Midbrain (tissue), 1 donor: Measurements from ENCODE around the gene LOXL1.
"Not testable (repeated sequence)": the region's sequence is repeated elsewhere in the genome, so short reads cannot be mapped to it uniquely, and the experiment has no call there.

ENCODE experiments used
- DNase-seq: peaks from one replicate; lab custom pipeline; 2025; lab: John Stamatoyannopoulos, UW

Gene LOXL1

DNA sequence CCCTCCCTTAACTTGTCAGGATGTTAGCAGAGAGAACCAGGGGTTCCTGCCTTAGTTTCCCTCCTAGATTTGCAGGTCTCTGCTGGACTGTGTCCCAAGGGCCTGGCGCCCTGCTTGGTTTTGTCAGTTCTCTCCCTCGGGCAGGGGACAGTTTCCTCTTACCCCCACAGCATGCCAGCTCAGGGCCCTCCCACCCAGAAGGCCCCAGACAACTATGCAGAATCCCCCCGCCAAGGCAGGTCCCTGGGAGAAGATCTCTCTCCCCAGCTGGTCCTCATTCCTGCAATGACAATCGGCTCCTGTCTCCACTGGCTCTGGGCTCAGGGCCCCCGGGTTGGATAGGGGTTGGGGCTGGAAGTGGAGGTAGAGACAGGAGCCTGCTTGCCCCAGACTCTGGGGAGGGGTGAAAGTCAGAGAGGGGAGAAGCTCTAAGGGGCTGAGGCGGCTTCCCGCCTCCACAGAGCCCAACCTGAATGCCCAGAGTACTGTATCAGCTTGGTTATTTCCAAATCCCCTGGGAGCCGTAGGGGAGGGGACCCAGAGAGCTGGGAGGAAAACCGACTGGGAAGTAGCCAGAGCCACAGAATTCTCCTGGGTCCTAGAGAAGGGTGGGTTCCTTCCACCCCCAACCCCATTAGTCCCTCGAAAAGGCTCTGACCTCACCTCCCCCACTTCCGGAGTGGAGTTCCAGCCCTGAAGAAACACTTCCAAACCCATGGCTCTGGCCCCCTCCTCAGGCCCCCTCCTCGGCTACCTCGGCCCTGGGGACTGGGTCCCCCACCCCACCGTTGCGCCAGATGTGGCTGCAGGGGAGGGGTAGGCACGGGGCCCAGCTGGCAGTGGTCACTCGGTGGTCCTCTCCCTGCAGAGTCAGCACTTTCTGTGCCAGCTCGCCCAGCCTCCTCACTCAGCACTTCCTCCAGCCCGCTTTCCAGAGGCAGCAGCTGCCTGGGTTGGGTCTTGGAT is 3.8 kb upstream of the LOXL1 start:
- no peak for DNase-seq

GRCh38 chr15:73923156-73923487 is 3.1 kb upstream of the LOXL1 start:
- DNase-seq, result no peak

- DNase-seq, result no peak
These were observed 2.6 kb upstream of the LOXL1 start for GRCh38 chr15:73923488-73924164.

- peak; percentile 30 for DNase-seq
These were observed 1.9 kb upstream of the LOXL1 start for GRCh38 chr15:73924171-73924921.

GRCh38 chr15:73925848-73926218 is 429 bp upstream of the LOXL1 start:
- no peak for DNase-seq

- DNase-seq, result no peak
These were observed 777 bp downstream of the LOXL1 start for GRCh38 chr15:73927003-73927475.

DNA sequence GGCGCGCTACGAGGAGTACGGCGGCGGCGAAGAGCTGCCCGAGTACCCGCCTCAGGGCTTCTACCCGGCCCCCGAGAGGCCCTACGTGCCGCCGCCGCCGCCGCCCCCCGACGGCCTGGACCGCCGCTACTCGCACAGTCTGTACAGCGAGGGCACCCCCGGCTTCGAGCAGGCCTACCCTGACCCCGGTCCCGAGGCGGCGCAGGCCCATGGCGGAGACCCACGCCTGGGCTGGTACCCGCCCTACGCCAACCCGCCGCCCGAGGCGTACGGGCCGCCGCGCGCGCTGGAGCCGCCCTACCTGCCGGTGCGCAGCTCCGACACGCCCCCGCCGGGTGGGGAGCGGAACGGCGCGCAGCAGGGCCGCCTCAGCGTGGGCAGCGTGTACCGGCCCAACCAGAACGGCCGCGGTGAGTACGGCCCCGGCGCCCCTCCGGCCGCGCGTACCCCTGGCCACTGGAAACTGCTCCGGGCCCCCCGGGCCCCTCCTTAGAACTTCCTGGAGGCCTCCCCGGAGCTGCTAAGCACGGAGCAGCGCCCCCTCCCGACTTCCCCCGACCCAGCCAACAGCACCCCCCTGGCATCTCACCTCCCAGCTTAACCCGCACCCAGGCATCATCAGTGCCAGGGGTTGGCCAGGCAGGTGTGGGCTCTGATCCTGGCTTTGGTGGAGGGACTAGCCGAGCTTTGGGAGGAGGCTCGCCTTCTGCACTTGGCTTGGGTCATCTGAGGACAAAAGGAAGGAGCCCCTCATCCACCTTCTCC is 1.4 kb downstream of the LOXL1 start:
- no peak for DNase-seq

- no peak for DNase-seq
These were observed 1.9 kb downstream of the LOXL1 start for GRCh38 chr15:73928241-73928579.

- DNase-seq, result no peak
These were observed 2.8 kb downstream of the LOXL1 start for GRCh38 chr15:73928971-73929627.

GRCh38 chr15:73930371-73930770 is 4.1 kb downstream of the LOXL1 start:
- DNase-seq, result no peak

DNA sequence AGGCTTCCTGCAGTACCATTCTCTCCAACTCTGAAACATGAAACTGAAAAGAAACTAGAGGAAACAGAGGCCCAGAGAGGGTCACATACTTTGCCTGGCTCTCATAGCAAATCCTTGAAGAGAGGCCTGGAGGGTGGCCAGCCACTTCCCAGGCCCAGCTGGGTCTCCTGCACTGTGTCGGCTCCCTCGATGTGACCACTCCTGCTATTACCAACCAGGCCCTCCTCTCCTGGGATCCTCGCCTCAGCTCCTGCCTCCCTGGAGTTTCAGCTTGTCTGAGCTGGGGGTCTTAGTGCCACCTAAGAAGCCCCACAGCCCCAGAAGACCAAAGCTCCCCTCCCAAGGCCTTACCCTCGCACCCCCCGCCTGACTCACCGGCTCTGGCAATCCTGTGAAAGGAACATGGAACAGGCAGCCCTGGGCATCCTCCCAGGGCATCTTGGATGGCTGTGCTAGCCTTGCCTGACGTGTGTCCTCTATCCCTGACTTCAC is 4.6 kb downstream of the LOXL1 start:
- no peak for DNase-seq

DNA sequence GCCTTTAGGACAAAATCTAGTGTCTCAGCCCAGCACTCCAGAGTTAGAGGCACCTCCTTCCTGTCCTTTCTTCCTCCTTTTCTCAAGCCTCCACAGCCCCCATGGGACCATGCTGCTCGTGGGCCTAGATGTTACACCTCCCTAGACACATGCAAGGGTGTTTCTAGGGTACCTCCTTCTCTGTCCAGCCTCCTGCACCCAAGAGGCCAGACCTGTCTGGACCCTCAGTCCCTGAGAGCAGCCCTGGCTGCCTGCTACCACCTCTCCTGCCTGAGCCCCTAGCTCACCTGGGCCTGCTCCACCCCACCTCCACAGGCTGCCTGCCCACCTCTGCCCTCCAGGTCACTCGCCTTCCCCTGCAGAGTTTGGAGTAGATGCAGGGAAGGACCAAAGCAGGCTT is 5.2 kb downstream of the LOXL1 start:
- DNase-seq, result no peak

DNA sequence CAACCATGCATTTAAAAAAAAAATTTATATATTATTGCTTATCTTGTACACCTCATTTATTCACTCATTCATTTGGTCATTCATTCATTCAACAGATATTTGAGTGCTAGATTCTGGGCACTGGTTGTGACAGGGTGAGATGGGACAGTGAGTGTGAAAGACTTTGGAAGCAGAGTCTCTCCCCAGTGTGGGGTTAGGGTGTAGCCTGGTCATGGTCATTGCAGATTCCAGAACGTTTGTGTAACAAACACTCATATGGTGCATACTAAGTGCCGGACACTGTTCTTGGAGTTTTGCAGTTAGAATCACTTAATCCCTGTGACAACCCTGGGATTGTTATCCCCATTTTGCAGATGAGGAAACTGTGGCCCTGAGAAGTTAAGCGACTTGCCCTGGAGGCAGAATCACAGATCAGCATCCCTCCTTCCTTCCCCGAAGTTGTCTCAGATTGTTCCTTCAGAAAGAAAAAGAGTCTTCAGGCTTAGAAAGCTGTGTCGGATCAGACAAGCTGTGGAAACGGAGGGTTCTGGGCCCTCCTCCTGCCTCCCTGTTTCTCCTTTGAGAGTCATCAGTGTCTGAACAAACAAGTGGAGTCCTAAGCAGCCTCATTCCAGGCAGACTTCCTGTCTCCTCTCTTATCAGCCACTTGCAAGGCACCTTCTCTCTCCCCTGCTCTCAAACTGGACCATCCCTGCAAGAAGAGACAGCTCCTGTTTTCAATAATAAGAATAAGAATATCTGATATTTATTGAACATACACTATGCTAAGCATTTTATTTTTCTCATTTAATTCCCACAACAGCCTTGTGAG is 6.3 kb downstream of the LOXL1 start:
- DNase-seq, result no peak

DNA sequence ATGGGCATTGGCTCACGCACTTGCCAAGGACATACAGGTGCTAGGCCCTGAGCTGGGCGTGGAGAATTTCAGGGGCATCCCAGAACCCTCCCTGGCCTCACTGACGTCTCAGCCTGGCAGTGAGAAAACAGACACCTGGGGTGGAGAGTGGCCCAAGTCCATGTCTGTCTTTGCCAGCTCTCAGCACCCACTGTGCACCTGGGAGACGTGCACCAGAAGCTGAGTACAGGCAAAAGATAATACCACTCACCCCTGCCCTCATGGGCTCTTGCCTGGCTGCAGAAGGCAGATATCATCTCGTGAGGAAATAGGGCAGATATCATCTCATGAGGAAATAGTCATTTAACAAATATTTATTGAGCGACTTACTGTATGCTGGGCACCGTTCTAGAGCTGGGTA is 8.0 kb downstream of the LOXL1 start:
- DNase-seq, result no peak

GRCh38 chr15:73935547-73935946 is 9.3 kb downstream of the LOXL1 start:
- DNase-seq, result no peak

DNA sequence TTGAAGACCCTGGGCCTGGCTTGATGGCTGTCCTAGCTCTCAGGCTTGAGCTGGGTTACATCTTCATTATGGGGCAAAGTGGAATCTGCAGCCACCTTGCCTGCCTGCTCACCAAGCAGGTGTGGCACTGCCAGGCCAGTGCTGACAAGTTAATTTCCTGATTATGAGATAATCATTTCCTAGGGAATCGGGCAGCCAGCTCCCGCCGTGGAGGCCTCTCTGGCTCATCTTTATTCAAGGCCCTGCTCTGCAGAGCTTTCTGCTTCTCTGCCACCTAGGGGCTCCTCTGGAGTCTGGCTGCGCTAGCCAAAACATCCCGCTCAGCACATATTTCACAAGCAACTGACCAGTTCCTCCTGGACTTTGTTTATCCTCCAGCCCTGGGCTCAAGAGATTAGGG is 9.9 kb downstream of the LOXL1 start:
- peak; percentile 12 for DNase-seq

DNA sequence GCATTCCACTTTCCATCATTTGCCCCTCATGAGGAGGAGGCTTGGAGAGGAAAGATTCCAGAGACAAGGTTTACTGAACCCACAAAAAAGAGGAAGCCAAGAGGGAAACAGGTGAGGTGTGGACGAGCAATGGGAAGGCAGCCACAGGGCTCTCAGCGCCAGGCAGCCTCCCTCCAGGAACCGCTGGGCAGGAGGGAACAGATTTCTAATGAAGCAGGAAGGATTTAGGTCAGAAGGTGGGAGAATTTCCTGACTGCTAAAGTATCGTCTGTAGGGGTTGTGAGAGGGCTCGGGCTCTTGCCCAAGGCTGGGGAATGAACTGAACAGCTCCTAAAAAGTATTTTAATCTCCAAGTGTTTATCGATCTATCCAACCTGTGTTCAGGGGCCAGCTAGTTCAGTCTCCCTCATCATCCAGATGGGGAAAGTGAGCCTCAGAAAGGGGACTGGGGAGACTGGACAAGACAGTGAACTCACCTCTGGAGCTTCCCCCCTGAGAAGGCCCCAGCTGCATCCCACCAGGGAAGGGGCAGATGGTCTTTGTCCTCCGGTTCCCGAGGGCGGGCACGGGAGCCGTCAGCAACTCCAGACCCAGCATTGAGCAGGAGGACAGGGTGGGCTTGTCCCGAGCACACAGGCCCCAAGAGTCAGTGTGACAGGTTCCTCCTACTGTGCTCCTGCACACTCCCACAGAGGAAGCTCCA is 10.5 kb downstream of the LOXL1 start:
- no peak for DNase-seq

DNA sequence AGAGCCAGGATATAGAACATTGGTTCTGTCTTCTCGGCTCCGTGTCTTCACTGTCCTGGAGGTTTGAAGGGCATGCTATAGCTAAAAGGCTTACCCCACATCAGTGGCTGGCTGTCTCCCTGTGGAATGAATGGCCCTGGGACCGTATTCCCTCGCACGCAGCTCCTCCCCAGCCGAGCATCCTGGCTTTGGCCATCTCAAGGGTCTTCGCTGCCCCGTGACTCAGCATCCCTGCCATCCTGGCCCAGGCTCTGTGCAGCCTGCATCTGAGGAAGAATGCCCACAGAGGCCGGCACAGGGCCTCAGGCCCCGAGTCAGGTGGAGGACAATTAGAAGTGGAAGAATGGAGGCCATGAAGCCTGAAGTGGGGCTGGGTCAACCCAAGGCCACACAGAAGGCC is 11.0 kb downstream of the LOXL1 start:
- no peak for DNase-seq

DNA sequence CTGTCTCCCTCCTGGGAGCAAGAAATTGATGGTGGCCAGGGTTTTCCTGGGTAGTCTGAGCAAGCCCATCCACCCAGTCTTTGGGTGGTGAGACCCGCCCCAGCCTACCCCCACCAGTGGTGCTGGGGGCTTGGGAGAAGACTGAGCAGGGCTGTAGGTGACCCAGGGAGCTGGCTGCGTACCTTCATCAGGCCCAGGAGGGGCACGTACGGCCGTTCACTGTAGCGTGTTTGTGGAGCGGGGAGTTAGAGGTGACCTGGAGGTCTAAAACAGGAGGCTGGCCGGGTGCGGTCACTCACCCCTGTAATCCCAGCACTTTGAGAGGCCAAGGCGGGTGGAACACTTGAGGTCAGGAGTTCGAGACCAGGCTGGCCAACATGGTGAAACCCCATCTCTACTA is 11.5 kb downstream of the LOXL1 start:
- DNase-seq, result no peak

DNA sequence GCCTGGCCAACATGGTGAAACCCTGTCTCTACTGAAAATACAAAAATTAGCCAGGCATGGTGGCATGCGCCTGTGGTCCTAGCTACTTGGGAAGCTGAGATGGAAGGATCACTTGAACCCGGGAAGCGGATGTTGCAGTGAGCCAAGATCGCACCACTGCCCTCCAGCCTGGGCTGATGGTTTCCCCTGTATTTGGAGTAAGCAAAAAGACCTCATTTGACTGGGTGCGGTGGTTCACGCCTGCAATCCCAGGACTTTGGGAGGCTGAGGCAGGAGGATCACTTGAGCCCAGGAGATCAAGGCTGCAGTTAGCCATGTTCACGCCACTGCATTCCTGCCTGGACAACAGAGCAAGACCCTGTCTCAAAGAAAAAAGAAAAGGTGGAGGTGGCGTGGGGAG is 12.3 kb downstream of the LOXL1 start:
- DNase-seq, result not testable (repeated sequence)
